ENCODE data around the gene LRRC56. TPM values are rescaled to one million over a fixed set of nuclear protein-coding genes. Genes with fewer than 3 reads are reported as not detected.

LRRC56 gene
- total and polyA plus RNA-seq, 2 of the 13 experiments (the other 11 are each of a cell fraction or from before 2014, with no cell fraction given) = 0.11 to 0.29 TPM

DNA sequence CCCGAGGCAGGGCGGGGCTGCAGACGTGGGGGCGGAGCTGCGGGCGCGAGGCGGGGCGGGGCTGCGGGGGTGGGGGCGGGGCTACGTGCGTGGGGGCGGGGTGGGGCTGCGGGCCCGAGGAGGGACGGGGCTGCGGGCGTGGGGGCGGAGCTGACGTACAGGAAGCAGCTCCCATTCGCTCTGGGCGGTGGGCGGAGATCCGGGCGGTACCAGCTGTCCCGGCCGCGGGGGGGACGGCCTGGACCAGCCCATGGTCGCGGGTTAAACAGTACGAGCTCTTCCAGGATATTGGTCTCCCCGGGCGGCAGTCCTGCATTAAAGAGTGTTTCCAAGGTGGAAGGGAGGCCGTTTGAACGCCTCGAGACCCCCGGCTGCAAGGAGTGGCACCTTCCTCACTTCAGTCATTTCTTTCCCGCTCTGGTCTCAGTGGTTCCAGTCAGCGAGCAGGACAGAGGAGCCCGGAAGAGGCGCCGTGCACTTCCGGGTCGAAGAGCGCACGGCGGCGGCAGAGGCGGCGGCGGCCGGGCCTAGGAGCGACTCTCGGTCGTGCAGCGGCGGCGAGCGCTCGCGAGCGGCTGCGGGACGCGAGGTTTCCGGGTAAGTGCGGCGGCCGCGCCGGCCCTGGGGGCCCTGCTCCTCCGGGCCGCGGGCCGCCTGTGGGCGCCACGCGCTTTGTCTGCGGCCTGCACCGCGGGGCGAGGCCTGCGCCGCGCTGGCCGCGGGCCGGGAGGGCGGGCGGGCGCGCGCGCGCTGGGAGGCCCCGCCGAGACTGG lies 38.9 kb downstream of the LRRC56 start, which contains the start of gene PHRF1 (continued):
- TF ChIP-seq MBNL3 (CRISPR knock-in tag; conservative IDR thresholded peaks at IDR 0.05) (no peak), SNRNP70 (IDR thresholded peaks at IDR 0.05; ENCODE audit: low read depth, low read length) (no peak), FOXM1 (CRISPR knock-in tag; IDR thresholded peaks at IDR 0.05) (no peak), KLF12 (CRISPR knock-in tag; IDR thresholded peaks at IDR 0.05; ENCODE audit: borderline replicate concordance) (0 out of 2 replicates have a peak, but pooled peaks have one; percentile 35), ZSCAN5A (CRISPR knock-in tag; IDR thresholded peaks at IDR 0.05; ENCODE audit: borderline replicate concordance) (no peak), JUN (CRISPR knock-in tag; IDR thresholded peaks at IDR 0.05) (no peak), ZNF678 (CRISPR knock-in tag; IDR thresholded peaks at IDR 0.05) (no peak), ZNF180 (CRISPR knock-in tag; IDR thresholded peaks at IDR 0.05; ENCODE audit: borderline replicate concordance, low read depth) (no peak), ZBTB33 (CRISPR knock-in tag; IDR thresholded peaks at IDR 0.05) (no peak), NFKBIZ (CRISPR knock-in tag; IDR thresholded peaks at IDR 0.05) (peak; percentile 49; the same call in 1 of the 2 replicates), KDM2A (CRISPR knock-in tag; IDR thresholded peaks at IDR 0.05; ENCODE audit: borderline replicate concordance, low read depth) (peak; percentile 66), ZNF230 (CRISPR knock-in tag; IDR thresholded peaks at IDR 0.05) (no peak), DNMT3B (CRISPR knock-in tag; conservative IDR thresholded peaks at IDR 0.05) (no peak)
- TF ChIP-seq, protein P1, sequence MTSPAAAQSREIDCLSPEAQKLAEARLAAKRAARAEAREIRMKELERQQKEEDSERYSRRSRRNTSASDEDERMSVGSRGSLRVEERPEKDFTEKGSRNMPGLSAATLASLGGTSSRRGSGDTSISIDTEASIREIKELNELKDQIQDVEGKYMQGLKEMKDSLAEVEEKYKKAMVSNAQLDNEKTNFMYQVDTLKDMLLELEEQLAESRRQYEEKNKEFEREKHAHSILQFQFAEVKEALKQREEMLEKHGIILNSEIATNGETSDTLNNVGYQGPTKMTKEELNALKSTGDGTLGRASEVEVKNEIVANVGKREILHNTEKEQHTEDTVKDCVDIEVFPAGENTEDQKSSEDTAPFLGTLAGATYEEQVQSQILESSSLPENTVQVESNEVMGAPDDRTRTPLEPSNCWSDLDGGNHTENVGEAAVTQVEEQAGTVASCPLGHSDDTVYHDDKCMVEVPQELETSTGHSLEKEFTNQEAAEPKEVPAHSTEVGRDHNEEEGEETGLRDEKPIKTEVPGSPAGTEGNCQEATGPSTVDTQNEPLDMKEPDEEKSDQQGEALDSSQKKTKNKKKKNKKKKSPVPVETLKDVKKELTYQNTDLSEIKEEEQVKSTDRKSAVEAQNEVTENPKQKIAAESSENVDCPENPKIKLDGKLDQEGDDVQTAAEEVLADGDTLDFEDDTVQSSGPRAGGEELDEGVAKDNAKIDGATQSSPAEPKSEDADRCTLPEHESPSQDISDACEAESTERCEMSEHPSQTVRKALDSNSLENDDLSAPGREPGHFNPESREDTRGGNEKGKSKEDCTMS (CRISPR knock-in tag; conservative IDR thresholded peaks at IDR 0.05) = no peak
- TF ChIP-seq, protein P2, sequence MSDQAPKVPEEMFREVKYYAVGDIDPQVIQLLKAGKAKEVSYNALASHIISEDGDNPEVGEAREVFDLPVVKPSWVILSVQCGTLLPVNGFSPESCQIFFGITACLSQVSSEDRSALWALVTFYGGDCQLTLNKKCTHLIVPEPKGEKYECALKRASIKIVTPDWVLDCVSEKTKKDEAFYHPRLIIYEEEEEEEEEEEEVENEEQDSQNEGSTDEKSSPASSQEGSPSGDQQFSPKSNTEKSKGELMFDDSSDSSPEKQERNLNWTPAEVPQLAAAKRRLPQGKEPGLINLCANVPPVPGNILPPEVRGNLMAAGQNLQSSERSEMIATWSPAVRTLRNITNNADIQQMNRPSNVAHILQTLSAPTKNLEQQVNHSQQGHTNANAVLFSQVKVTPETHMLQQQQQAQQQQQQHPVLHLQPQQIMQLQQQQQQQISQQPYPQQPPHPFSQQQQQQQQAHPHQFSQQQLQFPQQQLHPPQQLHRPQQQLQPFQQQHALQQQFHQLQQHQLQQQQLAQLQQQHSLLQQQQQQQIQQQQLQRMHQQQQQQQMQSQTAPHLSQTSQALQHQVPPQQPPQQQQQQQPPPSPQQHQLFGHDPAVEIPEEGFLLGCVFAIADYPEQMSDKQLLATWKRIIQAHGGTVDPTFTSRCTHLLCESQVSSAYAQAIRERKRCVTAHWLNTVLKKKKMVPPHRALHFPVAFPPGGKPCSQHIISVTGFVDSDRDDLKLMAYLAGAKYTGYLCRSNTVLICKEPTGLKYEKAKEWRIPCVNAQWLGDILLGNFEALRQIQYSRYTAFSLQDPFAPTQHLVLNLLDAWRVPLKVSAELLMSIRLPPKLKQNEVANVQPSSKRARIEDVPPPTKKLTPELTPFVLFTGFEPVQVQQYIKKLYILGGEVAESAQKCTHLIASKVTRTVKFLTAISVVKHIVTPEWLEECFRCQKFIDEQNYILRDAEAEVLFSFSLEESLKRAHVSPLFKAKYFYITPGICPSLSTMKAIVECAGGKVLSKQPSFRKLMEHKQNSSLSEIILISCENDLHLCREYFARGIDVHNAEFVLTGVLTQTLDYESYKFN (CRISPR knock-in tag; conservative IDR thresholded peaks at IDR 0.05) = peak; percentile 16; the same call in 1 of the 2 replicates
- TF ChIP-seq, protein P3, sequence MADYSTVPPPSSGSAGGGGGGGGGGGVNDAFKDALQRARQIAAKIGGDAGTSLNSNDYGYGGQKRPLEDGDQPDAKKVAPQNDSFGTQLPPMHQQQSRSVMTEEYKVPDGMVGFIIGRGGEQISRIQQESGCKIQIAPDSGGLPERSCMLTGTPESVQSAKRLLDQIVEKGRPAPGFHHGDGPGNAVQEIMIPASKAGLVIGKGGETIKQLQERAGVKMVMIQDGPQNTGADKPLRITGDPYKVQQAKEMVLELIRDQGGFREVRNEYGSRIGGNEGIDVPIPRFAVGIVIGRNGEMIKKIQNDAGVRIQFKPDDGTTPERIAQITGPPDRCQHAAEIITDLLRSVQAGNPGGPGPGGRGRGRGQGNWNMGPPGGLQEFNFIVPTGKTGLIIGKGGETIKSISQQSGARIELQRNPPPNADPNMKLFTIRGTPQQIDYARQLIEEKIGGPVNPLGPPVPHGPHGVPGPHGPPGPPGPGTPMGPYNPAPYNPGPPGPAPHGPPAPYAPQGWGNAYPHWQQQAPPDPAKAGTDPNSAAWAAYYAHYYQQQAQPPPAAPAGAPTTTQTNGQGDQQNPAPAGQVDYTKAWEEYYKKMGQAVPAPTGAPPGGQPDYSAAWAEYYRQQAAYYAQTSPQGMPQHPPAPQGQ (CRISPR knock-in tag; IDR thresholded peaks at IDR 0.05; ENCODE audit: borderline replicate concordance) = no peak
